NK-92 (cell line): ENCODE data around the gene ANO9.
"Not testable (repeated sequence)": the region's sequence is repeated elsewhere in the genome, so short reads cannot be mapped to it uniquely, and the experiment has no call there.

Experiments used
- DNase-seq: peaks from one replicate; lab custom pipeline; 2025; ENCODE audit not compliant: unreplicated experiment; lab: John Stamatoyannopoulos, UW

ANO9 gene

DNA sequence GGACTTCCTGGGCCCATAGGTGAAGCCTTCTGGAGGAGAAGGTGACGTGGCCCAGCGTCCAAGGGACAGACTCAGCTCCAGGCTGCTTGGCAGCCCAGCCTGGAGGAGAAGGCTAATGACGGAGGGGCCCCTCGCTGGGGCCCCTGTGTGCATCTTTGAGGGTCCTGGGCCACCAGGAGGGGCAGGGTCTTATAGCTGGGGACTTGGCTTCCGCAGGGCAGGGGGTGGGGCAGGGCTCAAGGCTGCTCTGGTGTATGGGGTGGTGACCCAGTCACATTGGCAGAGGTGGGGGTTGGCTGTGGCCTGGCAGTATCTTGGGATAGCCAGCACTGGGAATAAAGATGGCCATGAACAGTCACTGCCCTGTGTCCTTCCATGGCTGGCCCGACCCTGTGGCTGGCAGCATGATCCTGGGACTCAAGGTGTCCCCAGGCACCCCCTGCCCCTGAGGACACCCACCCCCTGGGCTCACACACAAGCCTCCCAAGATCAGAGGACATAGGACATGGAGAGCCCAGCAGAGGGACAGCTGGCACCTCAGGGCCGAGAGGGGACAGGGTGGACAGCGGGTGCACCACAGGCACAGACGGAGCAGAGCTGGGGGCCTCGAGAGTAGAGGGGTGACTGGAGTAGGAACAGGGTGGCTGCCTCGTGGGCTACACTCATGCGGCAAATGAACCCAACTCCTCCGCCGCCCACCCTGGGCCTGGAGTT, 37.1 kb downstream of the ANO9 start:
- no peak for DNase-seq

DNA sequence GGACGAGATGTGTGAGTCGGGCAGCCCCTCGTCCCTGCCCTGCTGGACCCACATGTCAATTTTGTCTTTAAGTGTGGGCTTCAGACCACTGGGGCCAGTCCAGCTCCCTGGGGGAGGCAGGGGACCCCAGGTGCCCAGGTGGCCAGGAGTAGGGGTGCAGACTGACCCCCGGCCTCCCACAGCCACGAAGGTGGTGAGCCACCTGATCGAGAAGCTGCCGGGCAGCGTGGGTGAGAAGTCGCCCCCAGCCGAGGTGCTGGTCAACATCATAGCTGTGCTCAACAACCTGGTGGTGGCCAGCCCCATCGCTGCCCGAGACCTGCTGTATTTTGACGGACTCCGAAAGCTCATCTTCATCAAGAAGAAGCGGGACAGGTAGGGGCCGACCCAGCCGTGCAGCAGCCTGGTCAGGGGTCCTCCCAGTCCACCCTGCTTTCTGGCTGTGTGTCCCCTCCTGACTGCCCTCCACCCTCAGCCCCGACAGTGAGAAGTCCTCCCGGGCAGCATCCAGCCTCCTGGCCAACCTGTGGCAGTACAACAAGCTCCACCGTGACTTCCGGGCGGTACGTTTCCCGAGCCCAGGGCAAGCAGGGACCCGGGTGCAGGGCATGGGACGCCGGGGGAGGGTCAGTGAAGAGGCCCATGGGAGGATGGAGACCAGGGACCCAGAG, 37.9 kb downstream of the ANO9 start:
- no peak for DNase-seq

GRCh38 chr11:403021-403760, 38.6 kb downstream of the ANO9 start:
- no peak for DNase-seq

- not testable (repeated sequence) for DNase-seq
Observed at GRCh38 chr11:401196-401595, 40.6 kb downstream of the ANO9 start.

- no peak for DNase-seq
Observed at GRCh38 chr11:400241-400689, 41.5 kb downstream of the ANO9 start.

DNA sequence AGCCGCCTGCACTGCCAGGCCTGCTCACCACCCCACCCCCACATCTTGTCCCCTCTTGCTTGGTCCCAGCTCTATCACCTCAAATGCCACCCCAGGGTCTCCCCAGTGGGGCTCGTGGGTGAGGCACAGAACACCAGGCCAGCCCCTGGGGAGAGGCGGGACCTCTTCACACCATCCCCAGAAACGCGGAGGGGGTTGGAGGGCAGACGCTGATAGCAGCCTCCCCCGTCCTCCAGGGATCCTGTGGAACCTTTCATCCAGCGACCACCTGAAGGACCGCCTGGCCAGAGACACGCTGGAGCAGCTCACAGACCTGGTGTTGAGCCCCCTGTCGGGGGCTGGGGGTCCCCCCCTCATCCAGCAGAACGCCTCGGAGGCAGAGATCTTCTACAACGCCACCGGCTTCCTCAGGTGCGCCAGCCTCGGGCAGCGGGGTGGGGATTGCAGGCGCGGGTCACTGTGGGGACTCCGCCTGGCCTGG, 42.0 kb downstream of the ANO9 start:
- no peak for DNase-seq

DNA sequence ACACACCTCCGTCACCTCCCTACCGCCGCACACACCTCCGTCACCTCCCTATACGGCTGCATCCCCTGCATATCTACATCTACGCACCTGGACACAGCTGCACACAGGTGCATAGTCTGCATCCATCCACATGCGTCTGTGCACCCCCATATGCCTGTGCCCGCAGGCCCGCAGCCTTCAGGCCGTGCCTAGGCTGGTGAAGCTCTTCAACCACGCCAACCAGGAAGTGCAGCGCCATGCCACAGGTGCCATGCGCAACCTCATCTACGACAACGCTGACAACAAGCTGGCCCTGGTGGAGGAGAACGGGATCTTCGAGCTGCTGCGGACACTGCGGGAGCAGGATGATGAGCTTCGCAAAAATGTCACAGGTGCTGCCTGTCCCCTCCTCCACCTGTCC, 43.0 kb downstream of the ANO9 start:
- DNase-seq: no peak

DNA sequence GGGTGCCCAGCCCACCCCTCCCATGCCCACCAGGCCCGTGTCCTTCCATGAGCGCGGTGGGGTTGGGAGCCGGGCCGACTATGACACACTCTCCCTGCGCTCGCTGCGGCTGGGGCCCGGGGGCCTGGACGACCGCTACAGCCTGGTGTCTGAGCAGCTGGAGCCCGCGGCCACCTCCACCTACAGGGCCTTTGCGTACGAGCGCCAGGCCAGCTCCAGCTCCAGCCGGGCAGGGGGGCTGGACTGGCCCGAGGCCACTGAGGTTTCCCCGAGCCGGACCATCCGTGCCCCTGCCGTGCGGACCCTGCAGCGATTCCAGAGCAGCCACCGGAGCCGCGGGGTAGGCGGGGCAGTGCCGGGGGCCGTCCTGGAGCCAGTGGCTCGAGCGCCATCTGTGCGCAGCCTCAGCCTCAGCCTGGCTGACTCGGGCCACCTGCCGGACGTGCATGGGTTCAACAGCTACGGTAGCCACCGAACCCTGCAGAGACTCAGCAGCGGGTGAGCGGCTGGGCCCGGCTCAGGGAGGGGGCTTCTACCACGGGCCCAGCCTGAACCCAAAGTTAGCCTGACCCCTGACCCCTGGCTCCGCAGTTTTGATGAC, 44.8 kb downstream of the ANO9 start:
- DNase-seq: no peak

- no peak for DNase-seq
Observed at GRCh38 chr11:396511-396947, 45.3 kb downstream of the ANO9 start.

DNA sequence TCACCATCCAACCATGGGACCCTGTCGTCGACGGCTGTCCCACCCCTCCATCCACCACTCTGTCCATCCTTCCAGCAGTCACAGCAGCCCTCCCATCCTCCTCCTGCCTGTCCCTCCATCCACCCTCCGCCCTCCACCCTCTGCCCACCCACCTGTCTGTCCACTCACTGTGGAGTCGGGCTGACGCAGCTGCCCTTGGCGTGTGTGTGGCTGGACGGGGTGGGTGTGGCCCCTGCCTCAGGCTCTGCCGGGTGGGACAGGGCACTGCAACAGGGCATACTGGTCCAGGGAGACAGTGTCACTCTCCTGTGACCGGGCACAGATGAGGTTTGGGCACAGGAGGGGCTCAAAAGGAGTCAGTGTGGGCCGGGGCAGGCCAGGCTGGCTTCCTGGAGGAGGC, 45.9 kb downstream of the ANO9 start:
- DNase-seq: no peak

- no peak for DNase-seq
Observed at GRCh38 chr11:394858-395655, 46.8 kb downstream of the ANO9 start.

GRCh38 chr11:394034-394857, 47.6 kb downstream of the ANO9 start, which contains the start of gene PKP3:
TSS of gene PKP3 (plus strand) at chr11:394209. CDS start at chr11:394293, 84 bp downstream.
- no peak for DNase-seq

GRCh38 chr11:393219-394033, 48.4 kb downstream of the ANO9 start:
- DNase-seq: no peak

DNA sequence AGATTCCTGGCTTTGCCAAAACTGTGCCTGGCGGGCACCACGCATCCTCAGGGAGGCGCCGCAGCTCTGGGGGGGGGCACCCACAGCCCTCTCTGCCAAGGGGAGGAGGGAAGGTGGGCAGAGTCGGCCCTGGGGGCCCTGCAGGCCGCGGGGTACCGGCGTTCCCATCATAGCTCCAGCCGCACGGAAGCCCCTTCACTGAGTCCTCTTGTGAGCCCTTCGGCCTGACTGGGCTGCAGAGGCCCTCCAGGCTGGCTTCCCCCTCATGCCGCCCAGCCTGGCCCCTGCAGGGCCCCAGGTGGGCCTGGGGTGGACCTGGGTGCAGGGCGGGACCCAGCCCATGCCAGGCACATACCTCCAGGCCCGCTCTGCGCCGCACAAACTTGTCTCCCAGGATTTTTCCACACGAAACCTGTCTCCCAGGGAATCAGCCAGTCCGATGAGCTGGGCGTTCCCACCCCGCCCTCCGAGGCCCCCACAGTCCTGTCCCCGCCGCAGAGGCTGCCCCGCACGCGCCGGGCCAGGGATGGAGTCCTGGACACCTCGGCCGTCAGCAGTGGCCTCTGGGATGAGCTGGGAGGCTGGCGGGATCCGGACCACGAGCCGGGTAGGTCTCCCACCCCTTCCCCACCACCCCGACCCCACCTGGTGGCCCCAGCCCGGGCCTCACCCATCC, 49.6 kb downstream of the ANO9 start:
- no peak for DNase-seq

DNA sequence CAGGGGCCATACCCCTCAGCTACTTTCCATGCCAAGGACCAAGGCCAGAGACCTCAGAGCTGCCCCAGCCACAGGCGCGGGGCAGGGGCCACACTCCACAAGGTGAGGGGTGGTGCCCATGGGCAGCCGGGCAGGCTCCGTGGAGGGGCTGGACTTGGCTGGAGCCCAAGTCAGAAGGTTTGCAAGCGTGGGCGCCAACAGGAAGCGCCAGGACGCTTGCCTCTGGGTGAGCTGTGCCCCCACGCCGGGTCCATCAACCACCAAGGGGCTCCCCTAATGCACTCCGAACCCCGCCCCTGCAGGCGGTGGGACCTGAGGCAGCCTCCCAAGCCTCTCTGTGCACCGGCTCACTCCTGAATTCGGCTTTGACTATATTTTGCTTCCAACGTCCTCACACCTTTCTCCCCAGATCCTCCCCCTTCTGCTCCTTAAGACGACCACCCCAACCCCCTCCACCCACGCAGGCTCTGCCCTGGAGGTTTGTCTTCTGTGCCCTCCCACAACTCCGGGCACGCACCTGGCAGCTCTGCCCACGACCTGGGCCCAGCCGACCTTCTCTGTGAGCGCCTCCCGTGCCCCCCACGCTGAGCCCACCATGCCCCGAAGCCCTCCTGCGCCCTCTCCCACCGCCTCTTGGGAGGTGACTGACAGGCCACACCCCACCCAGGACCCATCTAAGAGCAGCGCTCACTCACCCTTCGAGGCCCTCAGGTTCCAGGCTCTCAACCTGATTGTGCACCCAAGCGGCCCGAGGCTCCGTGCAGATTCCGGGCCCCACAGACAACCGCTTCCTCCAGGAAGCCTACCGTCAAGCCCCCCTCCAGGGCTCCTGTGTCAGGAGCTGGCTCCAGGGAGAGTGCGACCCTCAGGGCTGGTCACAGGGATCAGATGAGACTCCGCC, 50.4 kb downstream of the ANO9 start:
- DNase-seq: no peak

DNA sequence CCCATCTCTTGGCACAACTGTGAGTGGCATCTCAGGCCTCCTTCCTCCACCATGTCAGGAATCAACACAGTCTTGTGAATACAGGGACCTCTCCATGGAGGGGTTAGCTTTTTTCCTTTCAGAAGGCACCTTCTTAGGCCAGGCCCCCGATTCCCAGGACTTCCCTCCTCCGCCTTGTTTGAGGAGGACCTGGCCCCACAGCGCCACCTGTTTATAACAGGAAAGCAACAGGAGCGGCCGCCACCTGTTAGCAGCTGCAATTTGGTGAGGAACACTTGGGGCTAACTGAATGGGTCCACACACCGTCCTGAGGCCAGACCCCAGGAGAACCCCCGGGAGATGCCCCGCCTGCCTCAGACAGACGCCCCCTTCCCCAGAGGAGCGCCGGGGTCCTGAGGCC, 51.6 kb downstream of the ANO9 start:
- no peak for DNase-seq

DNA sequence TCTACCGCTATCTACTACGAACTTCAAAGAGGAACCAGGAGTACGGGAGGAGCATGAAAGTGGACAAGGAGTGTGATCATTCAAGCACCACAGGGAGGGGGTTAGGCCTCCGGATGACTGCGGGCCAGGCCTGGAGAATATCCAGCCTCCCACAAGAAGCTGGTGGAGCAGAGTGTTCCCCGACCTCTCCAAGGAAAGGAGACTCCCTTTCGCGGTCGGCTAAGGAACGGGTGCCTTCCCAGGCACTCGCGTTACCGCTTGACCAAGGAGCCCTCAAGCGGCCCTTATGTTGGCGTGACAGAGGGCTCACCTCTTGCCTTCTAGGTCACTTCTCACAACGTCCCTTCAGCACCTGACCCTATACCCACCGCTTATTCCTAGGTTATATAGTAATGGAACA, 52.4 kb downstream of the ANO9 start:
- not testable (repeated sequence) for DNase-seq
